ENCODE data around the gene CTSK. TPM values are rescaled to one million over a fixed set of nuclear protein-coding genes. Genes with fewer than 3 reads are reported as not detected.

Gene CTSK
- total and polyA plus RNA-seq, 2 experiments from 2014 or later, result 37.3 to 54.3 TPM

DNA sequence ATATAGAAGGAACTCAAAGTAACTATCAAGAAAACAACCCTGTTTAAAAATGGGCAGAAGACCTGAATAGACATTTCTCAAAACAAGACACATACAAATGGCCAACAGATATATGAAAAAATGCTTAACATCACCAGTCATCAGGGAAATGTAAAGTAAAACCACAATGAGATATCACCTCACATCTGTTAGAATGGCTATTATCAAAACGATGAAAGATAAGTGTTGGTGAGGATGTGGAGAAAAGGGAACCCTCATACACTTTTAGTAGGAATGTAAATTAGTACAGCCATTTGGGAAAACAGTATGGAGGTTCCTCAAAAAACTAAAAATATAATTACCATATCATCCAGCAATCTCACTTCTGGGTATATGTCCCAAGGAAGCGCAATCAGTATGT, 45.5 kb downstream of the CTSK start:
- Histone ChIP-seq H3K9me2 (replicated peaks; ENCODE audit: insufficient read depth) (no peaks in the 10 kb centered on the region), H3K9me3 (ENCODE audit: low read depth) (no peaks in the 10 kb centered on the region), H3K27ac (no peak overlapping the region), H2AFZ (no peak overlapping the region), H3K36me3 (replicated peaks; ENCODE audit: insufficient read depth, low read depth) (no peaks in the 10 kb centered on the region), H4K20me1 (ENCODE audit: insufficient read depth, poor library complexity, severe bottlenecking) (no peaks in the 10 kb centered on the region), H3K4me1 (ENCODE audit: insufficient read depth) (peaks cover 10% of the 10 kb centered on the region), H3K4me3 (no peak overlapping the region), H3K27me3 (no peaks in the 10 kb centered on the region), H3K4me2 (no peak overlapping the region), H3K79me2 (no peaks in the 10 kb centered on the region)
- DNase-seq (ENCODE audit: low spot score), result no peak
- WGBS (ENCODE audit: low lambda C conversion rate, missing lambda C conversion rate), result 97% methylated on average over 2 of the region's 2 CpGs
- TF ChIP-seq, protein P1, sequence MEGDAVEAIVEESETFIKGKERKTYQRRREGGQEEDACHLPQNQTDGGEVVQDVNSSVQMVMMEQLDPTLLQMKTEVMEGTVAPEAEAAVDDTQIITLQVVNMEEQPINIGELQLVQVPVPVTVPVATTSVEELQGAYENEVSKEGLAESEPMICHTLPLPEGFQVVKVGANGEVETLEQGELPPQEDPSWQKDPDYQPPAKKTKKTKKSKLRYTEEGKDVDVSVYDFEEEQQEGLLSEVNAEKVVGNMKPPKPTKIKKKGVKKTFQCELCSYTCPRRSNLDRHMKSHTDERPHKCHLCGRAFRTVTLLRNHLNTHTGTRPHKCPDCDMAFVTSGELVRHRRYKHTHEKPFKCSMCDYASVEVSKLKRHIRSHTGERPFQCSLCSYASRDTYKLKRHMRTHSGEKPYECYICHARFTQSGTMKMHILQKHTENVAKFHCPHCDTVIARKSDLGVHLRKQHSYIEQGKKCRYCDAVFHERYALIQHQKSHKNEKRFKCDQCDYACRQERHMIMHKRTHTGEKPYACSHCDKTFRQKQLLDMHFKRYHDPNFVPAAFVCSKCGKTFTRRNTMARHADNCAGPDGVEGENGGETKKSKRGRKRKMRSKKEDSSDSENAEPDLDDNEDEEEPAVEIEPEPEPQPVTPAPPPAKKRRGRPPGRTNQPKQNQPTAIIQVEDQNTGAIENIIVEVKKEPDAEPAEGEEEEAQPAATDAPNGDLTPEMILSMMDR (IDR thresholded peaks at IDR 0.05; ENCODE audit: poor library complexity), result no peak
- TF ChIP-seq EZH2 (IDR thresholded peaks at IDR 0.05; ENCODE audit: borderline replicate concordance) (no peak), EZH2phosphoT487 (IDR thresholded peaks at IDR 0.05; ENCODE audit: low read depth, severe bottlenecking, unreplicated experiment) (no peak)

DNA sequence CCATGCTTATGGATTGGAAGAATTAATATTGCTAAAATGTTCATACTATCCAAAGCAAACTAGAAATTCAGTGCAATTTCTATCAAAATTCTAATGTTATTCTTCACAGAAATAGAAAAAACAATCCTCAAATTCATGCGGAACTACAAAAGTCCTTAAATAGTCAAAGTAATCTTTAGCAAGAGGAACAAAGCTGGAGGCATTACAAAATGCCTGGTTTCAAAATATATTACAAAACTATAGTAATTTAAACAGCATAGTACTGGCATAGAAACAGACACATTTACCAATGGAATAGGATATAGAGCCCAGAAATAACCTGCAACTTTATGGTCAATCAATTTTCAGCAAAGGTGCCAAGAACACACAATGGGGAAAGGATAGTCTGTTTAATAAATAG, 46.3 kb downstream of the CTSK start:
- no peaks in the 10 kb centered on the region for H3K36me3 ChIP-seq (replicated peaks; ENCODE audit: insufficient read depth, low read depth)
- H3K4me1 ChIP-seq (ENCODE audit: insufficient read depth), result peaks cover 10% of the 10 kb centered on the region
- no peak overlapping the region for H2AFZ ChIP-seq
- H3K4me2 ChIP-seq, result no peak overlapping the region
- H3K27ac ChIP-seq, result no peak overlapping the region
- TF ChIP-seq, protein P1 (IDR thresholded peaks at IDR 0.05; ENCODE audit: poor library complexity), result no peak
- TF ChIP-seq EZH2phosphoT487 (IDR thresholded peaks at IDR 0.05; ENCODE audit: low read depth, severe bottlenecking, unreplicated experiment) (no peak), EZH2 (IDR thresholded peaks at IDR 0.05; ENCODE audit: borderline replicate concordance) (no peak)
- no peaks in the 10 kb centered on the region for H3K27me3 ChIP-seq
- no peaks in the 10 kb centered on the region for H3K9me2 ChIP-seq (replicated peaks; ENCODE audit: insufficient read depth)
- H4K20me1 ChIP-seq (ENCODE audit: insufficient read depth, poor library complexity, severe bottlenecking), result no peaks in the 10 kb centered on the region
- H3K4me3 ChIP-seq, result no peak overlapping the region
- no peaks in the 10 kb centered on the region for H3K9me3 ChIP-seq (ENCODE audit: low read depth)
- H3K79me2 ChIP-seq, result no peaks in the 10 kb centered on the region
- DNase-seq (ENCODE audit: low spot score), result no peak
- WGBS (ENCODE audit: low lambda C conversion rate, missing lambda C conversion rate), result 98% methylated on average over 1 of the region's 1 CpG

DNA sequence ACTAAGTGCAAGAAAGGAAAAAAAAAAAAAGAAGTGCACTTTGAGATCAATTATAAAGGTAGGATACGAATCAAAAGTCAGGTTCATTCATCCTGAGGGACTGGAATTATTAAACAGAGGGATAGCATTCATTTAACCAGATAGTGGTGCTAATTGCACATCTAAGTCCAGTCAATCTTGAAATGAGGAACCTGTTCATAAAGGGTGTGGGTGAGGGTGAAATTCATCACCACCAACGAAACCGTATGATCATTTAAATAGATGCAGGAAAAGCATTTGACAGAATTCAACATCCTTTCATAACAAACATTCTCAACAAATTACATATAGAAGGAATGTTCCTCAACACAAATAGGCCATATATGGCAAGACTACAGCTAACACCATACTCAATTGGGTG, 48.0 kb downstream of the CTSK start:
- WGBS (ENCODE audit: low lambda C conversion rate, missing lambda C conversion rate), result 98% methylated on average over 3 of the region's 3 CpGs
- no peak for DNase-seq (ENCODE audit: low spot score)
- H3K27ac ChIP-seq, result no peak overlapping the region

More for the DNA sequence above, 48.0 kb downstream of the CTSK start:
- H3K79me2 ChIP-seq, result no peaks in the 10 kb centered on the region
- TF ChIP-seq EZH2 (IDR thresholded peaks at IDR 0.05; ENCODE audit: borderline replicate concordance) (no peak), EZH2phosphoT487 (IDR thresholded peaks at IDR 0.05; ENCODE audit: low read depth, severe bottlenecking, unreplicated experiment) (no peak)
- TF ChIP-seq, protein P1 (IDR thresholded peaks at IDR 0.05; ENCODE audit: poor library complexity), result no peak
- H3K9me3 ChIP-seq (ENCODE audit: low read depth), result no peaks in the 10 kb centered on the region
- peaks cover 4% of the 10 kb centered on the region for H3K4me1 ChIP-seq (ENCODE audit: insufficient read depth)
- no peaks in the 10 kb centered on the region for H3K9me2 ChIP-seq (replicated peaks; ENCODE audit: insufficient read depth)
- H3K27me3 ChIP-seq, result no peaks in the 10 kb centered on the region
- no peaks in the 10 kb centered on the region for H3K36me3 ChIP-seq (replicated peaks; ENCODE audit: insufficient read depth, low read depth)
- no peak overlapping the region for H3K4me3 ChIP-seq
- H3K4me2 ChIP-seq, result no peak overlapping the region
- no peaks in the 10 kb centered on the region for H4K20me1 ChIP-seq (ENCODE audit: insufficient read depth, poor library complexity, severe bottlenecking)
- H2AFZ ChIP-seq, result no peak overlapping the region

All from hepatocyte (in vitro differentiated cells).